ENCODE measurements around the gene CPNE1. TPM values are rescaled to one million over a fixed set of nuclear protein-coding genes. Genes with fewer than 3 reads are reported as not detected.

The CPNE1 gene
- total and polyA plus RNA-seq, 10 of the 15 experiments (the other 5 are each of a cell fraction or from before 2014, with no cell fraction given): 84.9 to 209 (median 146) TPM

DNA sequence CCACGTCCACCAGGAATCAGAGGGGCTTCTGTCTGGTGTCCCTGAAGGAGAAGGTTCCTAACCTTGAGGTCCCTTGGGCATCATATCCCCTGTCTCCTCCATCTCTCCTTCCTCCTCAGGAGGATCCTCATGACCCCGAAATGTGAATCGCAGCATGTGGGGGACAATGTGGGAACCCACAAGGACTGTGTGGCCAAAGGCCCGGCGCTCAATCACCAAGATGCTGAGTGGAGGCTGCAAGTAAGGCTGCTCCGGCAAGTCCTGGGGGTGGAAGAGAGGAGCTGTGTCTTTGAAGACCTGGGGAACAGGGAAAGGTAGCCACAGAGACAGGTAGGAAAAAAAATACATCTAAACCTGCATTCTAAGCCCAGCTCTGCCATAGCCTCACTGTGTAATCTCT, 85.5 kb downstream of the CPNE1 start (continued):
- TF ChIP-seq, protein P1, sequence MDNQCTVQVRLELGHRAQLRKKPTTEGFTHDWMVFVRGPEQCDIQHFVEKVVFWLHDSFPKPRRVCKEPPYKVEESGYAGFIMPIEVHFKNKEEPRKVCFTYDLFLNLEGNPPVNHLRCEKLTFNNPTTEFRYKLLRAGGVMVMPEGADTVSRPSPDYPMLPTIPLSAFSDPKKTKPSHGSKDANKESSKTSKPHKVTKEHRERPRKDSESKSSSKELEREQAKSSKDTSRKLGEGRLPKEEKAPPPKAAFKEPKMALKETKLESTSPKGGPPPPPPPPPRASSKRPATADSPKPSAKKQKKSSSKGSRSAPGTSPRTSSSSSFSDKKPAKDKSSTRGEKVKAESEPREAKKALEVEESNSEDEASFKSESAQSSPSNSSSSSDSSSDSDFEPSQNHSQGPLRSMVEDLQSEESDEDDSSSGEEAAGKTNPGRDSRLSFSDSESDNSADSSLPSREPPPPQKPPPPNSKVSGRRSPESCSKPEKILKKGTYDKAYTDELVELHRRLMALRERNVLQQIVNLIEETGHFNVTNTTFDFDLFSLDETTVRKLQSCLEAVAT (IDR thresholded peaks at IDR 0.05): no peak
- TF ChIP-seq, protein P2, sequence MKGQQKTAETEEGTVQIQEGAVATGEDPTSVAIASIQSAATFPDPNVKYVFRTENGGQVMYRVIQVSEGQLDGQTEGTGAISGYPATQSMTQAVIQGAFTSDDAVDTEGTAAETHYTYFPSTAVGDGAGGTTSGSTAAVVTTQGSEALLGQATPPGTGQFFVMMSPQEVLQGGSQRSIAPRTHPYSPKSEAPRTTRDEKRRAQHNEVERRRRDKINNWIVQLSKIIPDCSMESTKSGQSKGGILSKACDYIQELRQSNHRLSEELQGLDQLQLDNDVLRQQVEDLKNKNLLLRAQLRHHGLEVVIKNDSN (IDR thresholded peaks at IDR 0.05; ENCODE audit: borderline replicate concordance, extremely low read length, insufficient read depth, low read depth, low read length): no peak
- TF ChIP-seq HDGF (IDR thresholded peaks at IDR 0.05): no peak
- no peak for TF ChIP-seq SIX5 (IDR thresholded peaks at IDR 0.05; ENCODE audit: low read depth, low read length, severe bottlenecking)
- TF ChIP-seq TCF3 (IDR thresholded peaks at IDR 0.05; ENCODE audit: borderline replicate concordance, insufficient read depth, low read depth, low read length): no peak

DNA sequence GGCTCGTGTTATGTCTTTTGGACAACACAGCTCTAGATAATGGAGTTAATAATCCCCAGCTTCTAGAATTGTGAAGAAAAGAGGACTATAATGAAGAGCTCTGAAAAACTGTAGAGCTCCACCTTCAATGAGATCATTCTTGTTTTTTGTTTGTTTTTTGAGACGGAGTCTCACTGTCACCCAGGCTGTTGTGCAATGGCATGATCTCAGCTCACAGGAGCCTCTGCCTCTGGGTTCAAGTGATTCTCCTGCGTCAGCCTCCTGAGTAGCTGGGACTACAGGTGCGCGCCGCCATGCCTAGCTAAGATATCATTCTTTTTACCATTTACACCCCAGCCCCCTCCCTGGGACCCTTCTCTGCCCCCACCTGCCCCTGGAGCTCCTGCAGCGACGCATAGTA, 86.2 kb downstream of the CPNE1 start:
- ChIA-PET SMC1A (ENCODE audit: uncharacterized antibody, unreplicated experiment) (no interaction called here), POLR2A (no interaction called here), CTCF (interaction anchor here (1.7 kb wide), 1 partner anchor 38 kb away, joined by 3 read pairs; no protein-coding TSS in a partner anchor), RAD21 (ENCODE audit: unreplicated experiment) (interaction anchor here (0.6 kb wide), 1 partner anchor 75 kb away, joined by 3 read pairs; no protein-coding TSS in a partner anchor)
- in situ Hi-C loops (cut with MboI) (no loop called here), intact Hi-C loops (cut with micrococcal nuclease; ENCODE audit: unreplicated experiment) (no loop called here)
- no peak overlapping the region for H3K27ac ChIP-seq (ENCODE audit: control insufficient read depth, insufficient read depth)
- H4K20me1 ChIP-seq (ENCODE audit: control insufficient read depth, insufficient read depth): no peaks in the 10 kb centered on the region
- H2AFZ ChIP-seq (ENCODE audit: control insufficient read depth, low read depth, low read length): no peak overlapping the region
- H3K27me3 ChIP-seq (replicated peaks in 1 of 2; ENCODE audit: control insufficient read depth in 2 of 2, insufficient read depth in 2 of 2, low read length in 1 of 2): no peaks in the 10 kb centered on the region
- H3K4me1 ChIP-seq (ENCODE audit: control insufficient read depth, insufficient read depth, low read length): no peaks in the 10 kb centered on the region
- DNase-seq (ENCODE audit: low read depth, low spot score): no peak
- no peak for FAIRE-seq
- H3K4me2 ChIP-seq (ENCODE audit: control insufficient read depth, insufficient read depth): no peak overlapping the region
- no peaks in the 10 kb centered on the region for H3K36me3 ChIP-seq (ENCODE audit: control insufficient read depth in 2 of 2, insufficient read depth in 2 of 2, low read length in 1 of 2)
- TF ChIP-seq FOXK2 (IDR thresholded peaks at IDR 0.05): no peak
- TF ChIP-seq POLR2A (IDR thresholded peaks at IDR 0.05; ENCODE audit: low read depth, low read length): no peak
- no peak for TF ChIP-seq EGR1 (IDR thresholded peaks at IDR 0.05; ENCODE audit: borderline replicate concordance in 1 of 2, low read depth in 2 of 2, low read length in 2 of 2)
- TF ChIP-seq BRCA1 (IDR thresholded peaks at IDR 0.05; ENCODE audit: low read depth, low read length): no peak
- TF ChIP-seq RB1 (IDR thresholded peaks at IDR 0.05; ENCODE audit: borderline replicate concordance): no peak
- H3K9ac ChIP-seq (ENCODE audit: control insufficient read depth, insufficient read depth, low read length): no peak overlapping the region
- H3K79me2 ChIP-seq (ENCODE audit: control insufficient read depth, insufficient read depth, low read length): no peaks in the 10 kb centered on the region
- no peak for ATAC-seq
- 83% methylated on average over 8 of the region's 8 CpGs for WGBS (ENCODE audit: insufficient coverage, insufficient replicate concordance, low lambda C conversion rate, missing lambda C conversion rate)
- no TSS peak for BruUV-seq (replicated peaks)
- H3K4me3 ChIP-seq: no peak overlapping the region
- no peaks in the 10 kb centered on the region for H3K9me3 ChIP-seq (replicated peaks; ENCODE audit: control insufficient read depth, insufficient read depth, low read length)

Data from GM12878 (cell line).